Measurements from ENCODE around the gene OSBPL10.

Gene OSBPL10

DNA sequence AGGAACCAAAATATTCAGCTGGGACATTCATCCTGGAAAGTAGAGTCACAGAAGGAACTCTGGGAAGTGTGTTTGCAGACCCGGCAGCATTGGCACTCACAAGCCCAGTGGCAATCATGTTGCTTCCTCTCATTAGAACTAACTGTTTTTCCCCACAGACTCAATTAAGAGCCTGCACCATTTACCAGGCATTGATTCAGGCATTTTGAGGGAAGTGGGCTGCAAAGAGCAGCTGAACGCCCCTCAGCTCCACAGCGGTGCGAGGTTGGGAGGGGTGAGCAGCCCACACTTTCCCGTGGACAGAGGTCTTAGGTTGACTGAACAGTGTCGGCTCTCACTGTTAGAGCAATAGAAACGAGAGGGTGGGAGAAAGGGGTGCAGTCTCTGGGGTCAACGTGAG, 304.5 kb downstream of the OSBPL10 start:
- POLR2A ChIA-PET, result no interaction called here
- TF ChIP-seq, protein P1, sequence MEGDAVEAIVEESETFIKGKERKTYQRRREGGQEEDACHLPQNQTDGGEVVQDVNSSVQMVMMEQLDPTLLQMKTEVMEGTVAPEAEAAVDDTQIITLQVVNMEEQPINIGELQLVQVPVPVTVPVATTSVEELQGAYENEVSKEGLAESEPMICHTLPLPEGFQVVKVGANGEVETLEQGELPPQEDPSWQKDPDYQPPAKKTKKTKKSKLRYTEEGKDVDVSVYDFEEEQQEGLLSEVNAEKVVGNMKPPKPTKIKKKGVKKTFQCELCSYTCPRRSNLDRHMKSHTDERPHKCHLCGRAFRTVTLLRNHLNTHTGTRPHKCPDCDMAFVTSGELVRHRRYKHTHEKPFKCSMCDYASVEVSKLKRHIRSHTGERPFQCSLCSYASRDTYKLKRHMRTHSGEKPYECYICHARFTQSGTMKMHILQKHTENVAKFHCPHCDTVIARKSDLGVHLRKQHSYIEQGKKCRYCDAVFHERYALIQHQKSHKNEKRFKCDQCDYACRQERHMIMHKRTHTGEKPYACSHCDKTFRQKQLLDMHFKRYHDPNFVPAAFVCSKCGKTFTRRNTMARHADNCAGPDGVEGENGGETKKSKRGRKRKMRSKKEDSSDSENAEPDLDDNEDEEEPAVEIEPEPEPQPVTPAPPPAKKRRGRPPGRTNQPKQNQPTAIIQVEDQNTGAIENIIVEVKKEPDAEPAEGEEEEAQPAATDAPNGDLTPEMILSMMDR (IDR thresholded peaks at IDR 0.05; ENCODE audit: insufficient read depth, low read length, missing control alignments), result no peak

DNA sequence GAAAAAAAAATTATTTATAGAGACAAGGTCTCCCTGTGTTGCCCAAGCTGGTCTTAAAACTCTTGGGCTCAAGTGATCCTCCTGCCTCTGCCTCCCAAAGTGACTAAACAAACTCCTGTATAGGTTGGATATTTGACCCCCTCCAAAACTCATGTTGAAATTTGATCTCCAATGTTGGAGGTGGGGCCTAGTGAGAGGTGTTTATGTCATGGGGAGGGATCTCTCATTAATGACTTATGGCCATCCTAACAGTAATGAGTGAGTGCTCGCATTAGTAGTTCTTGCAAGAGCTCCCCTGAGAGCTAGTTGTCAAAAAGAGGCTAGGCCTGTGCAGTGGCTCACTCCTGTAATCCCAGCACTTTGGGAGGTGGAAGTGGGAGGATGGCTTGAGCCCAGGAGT, 307.1 kb downstream of the OSBPL10 start:
- CTCF ChIA-PET, result no interaction called here
- POLR2A ChIA-PET, result no interaction called here
- H3K4me3 ChIP-seq (ENCODE audit: low read depth, low read length), result no peak overlapping the region
- DNase-seq (ENCODE audit: low read depth, low spot score), result no peak
- TF ChIP-seq, protein P1 (IDR thresholded peaks at IDR 0.05; ENCODE audit: insufficient read depth, low read length, missing control alignments), result no peak

More for the DNA sequence above, 304.5 kb downstream of the OSBPL10 start:
- DNase-seq (ENCODE audit: low read depth, low spot score), result no peak
- CTCF ChIA-PET, result no interaction called here
- H3K4me3 ChIP-seq (ENCODE audit: low read depth, low read length), result no peak overlapping the region

DNA sequence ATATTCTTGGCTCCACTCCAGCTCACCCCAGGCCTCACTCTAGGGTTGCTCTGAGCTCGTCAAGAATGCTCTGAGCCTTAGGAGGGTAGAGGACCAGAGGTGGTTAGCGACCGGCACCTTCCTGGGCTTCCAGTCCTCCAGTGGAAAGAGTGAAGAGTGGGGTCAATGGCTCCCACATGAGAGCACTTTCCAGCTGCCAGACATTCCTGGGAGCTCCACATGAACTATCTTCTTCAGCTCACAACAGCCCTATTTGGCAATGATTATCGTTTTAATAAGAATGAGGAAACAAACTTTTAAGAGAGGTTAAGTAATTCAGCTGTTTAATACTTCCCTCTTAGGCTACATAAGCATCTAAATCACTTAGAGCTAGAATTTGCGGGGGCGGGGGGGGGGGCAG, 309.1 kb downstream of the OSBPL10 start:
- CTCF ChIA-PET, result no interaction called here

DNA sequence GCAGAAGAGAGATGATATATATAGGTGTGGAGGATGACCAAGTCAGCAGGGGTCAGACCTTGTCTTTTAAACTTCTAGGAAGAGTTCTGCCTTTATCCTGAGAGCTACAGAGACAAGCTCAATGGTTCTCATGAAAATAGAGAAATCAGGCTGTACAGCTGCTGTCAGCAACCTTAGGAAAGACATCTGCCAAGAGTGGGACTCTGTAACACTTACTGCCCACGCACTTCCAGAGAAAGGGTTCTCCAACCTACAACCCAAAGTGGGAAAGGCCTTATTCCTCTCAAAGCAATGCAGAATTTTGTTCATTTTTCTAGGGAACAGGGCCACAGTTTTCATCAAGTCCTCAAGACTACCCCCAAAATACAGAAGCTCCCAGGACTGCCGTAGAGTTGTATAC, 309.6 kb downstream of the OSBPL10 start:
- POLR2A ChIA-PET, result no interaction called here
- CTCF ChIA-PET, result no interaction called here
- DNase-seq (ENCODE audit: low read depth, low spot score), result no peak
- no peak overlapping the region for H3K4me3 ChIP-seq (ENCODE audit: low read depth, low read length)
- TF ChIP-seq, protein P1 (IDR thresholded peaks at IDR 0.05; ENCODE audit: insufficient read depth, low read length, missing control alignments), result no peak

More for the DNA sequence above, 309.1 kb downstream of the OSBPL10 start:
- TF ChIP-seq, protein P1 (IDR thresholded peaks at IDR 0.05; ENCODE audit: insufficient read depth, low read length, missing control alignments), result no peak
- DNase-seq (ENCODE audit: low read depth, low spot score), result no peak
- H3K4me3 ChIP-seq (ENCODE audit: low read depth, low read length), result no peak overlapping the region
- POLR2A ChIA-PET, result no interaction called here

DNA sequence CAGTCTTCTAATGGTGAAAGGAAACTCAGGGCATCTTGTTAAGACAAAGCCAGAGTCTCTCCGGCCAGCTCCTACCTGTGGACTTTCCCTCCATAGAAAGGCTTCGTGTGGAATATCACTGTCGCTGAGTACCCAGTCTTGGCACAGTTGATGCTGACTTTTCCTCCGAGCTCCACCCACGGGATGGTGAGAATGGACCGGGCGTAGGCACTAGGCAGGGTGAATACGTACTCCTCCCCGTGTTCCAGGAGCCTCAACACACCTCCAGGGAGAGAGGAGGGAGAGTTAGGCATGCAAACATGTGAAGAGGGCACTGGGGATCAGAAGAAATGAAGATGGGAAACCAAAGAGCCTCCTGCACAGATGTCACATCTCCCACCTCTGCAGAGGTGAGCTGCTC, 310.3 kb downstream of the OSBPL10 start:
- H3K4me3 ChIP-seq (ENCODE audit: low read depth, low read length), result no peak overlapping the region
- TF ChIP-seq, protein P1 (IDR thresholded peaks at IDR 0.05; ENCODE audit: insufficient read depth, low read length, missing control alignments), result no peak
- CTCF ChIA-PET, result interaction anchor here (1.1 kb wide), 1 partner anchor 54 kb away, joined by 3 read pairs; no protein-coding TSS in a partner anchor
- POLR2A ChIA-PET, result no interaction called here
- no peak for DNase-seq (ENCODE audit: low read depth, low spot score)

DNA sequence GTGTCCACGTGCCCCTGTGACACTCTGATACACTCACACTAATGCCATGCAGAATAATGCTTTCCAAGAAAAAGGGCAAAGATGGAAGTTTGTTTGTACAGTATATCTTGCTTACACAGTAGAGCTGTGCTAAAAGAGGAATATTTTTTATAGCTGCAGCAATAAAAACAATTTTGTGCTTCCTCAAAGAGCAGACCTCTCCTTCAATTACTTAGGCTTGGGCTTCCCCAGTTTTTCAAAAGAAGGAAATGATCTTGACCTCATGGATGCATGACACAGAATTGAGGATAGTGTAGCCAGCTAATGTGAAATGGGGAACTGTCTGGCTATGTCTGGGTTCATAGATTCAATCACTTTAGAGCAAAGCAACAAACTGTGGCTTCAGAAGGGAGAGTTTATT, 310.9 kb downstream of the OSBPL10 start:
- no peak overlapping the region for H3K4me3 ChIP-seq (ENCODE audit: low read depth, low read length)
- TF ChIP-seq, protein P1 (IDR thresholded peaks at IDR 0.05; ENCODE audit: insufficient read depth, low read length, missing control alignments), result no peak
- DNase-seq (ENCODE audit: low read depth, low spot score), result no peak
- POLR2A ChIA-PET, result no interaction called here
- CTCF ChIA-PET, result interaction anchor here (1.1 kb wide), 1 partner anchor 55 kb away, joined by 3 read pairs; no protein-coding TSS in a partner anchor
